Measurements from ENCODE around the gene SSH3.

DNA sequence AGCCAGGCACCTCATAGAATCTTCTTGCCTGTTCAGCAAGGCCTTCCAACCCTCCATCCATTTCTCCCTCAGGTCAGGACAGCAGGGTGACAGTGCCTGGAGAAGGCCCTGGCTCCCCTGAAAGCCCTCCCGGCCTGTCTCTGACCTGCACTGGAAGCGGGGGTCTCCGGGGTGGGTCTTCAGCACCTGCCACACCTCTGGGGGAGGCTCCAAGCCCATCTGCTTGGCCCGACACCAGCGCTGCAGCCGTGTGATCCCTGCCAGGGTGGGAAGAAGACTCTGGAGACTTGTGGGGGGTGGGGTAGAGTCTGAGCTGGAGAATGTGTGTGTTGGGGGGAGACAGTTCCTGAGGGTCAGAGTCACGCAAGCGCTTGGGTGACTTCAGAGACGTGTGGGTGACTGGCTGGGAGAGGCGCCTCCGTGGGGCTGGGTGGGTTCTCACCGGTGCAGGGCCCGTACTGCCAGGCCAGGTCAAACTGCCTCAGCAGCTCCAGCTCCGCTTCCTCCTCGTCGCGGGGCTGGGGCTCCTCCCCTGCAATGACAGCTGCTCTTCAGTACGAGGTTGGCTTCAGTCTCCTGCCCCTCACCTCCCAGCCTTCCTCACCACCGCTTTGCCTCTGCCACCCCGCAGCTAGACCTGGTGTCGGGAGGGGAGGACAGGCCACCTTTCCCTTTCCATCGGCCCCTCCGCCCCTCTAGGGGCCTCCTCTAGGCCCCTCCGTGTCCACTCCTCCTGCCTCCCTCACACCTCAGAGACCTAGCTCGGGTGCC, 49.4 kb downstream of the SSH3 start:
- TF ChIP-seq, protein P1, sequence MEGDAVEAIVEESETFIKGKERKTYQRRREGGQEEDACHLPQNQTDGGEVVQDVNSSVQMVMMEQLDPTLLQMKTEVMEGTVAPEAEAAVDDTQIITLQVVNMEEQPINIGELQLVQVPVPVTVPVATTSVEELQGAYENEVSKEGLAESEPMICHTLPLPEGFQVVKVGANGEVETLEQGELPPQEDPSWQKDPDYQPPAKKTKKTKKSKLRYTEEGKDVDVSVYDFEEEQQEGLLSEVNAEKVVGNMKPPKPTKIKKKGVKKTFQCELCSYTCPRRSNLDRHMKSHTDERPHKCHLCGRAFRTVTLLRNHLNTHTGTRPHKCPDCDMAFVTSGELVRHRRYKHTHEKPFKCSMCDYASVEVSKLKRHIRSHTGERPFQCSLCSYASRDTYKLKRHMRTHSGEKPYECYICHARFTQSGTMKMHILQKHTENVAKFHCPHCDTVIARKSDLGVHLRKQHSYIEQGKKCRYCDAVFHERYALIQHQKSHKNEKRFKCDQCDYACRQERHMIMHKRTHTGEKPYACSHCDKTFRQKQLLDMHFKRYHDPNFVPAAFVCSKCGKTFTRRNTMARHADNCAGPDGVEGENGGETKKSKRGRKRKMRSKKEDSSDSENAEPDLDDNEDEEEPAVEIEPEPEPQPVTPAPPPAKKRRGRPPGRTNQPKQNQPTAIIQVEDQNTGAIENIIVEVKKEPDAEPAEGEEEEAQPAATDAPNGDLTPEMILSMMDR (IDR thresholded peaks at IDR 0.05), result no peak
- TF ChIP-seq POLR2A (IDR thresholded peaks at IDR 0.05), result no peak

Data from prostate gland (tissue), 2 donors.